GM18517 (cell line): ENCODE data around the gene AQP6.

Source experiments
- ATAC-seq: cut with Tn5 transposase; IDR thresholded peaks from one replicate; pipeline ENCODE4 v1.9.1; 2021; ENCODE audit warnings: mild to moderate bottlenecking, moderate library complexity; ENCODE audit not compliant: unreplicated experiment

AQP6 gene

DNA sequence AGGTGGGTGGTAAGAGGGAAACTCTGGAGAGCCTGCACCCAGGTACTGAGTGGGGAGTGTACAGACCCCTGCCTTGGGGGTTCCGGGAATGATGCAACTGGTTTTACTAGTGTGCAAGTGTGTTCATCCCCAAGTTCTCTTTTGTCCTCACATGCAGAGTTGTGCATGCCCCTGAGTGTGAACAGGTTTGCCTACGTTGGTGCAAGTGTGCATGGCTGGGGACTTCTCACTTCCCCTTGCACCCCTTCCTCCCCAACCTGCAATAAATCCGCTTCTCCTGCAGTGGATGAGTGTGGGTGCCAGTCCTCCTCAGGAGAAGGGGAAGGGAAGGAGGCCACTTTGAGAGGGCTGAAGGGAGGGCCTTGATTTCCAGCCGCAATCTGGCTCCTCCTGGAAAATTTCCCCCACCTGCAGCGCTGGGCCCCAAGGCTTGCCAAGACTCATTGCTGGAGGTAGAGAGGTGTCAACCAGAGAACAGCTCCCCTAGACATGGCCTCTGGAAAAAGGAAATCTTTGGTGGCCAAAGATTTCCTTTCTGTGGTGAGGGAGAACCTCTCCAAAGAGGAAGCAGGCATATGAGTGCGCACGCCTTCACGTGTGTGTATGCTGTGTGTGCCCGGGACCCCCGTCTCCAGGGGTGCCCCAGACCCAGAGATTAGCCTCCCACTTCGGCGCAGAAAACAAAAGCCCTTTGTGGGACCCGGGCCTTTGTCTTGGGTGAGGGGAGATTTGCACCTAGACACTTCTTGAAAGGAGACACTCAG is 16.7 kb upstream of the AQP6 start:
- no peak for ATAC-seq

DNA sequence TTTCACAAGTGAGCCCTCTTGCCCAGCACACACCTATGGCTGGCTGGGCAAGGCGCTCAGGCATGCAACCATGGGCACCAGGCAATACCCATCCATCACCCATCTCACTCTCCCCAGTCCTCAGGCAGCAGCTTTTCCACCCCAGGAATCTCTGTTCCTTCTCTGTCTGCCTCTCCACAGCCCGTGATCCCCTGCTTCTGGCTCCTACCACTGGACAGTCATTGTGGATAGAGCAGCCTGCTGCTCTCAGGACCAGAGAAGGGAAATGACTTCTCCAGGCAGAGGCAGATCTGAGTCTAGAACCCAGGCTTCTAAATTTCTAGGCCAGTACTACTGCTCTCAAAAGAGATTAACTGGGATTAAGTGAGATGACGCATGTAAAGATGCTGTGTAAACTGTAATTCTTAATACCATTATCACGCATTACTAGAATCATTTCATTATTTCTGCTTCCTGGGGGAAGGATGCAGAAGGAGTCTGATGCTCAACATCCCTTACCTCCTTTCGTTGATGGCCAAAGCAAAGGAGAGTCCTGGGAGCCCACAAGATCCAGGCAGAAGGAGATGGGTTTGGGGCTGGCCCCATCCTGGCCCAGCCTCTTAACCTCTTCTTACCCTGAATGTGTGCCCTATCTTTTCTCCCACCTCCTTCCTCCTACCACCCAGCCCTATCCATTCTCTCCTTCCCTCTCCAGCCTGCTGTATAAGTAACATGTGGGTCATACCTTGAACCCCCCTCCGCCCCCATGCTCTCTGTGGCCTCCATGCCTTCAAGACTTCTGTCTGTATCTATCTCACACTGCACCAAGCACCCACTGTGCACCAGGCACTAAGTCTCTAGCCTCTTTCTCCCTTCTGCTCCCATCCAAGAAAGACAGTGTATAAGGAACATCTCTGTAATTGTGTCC is 15.8 kb upstream of the AQP6 start:
- no peak for ATAC-seq

- ATAC-seq: no peak
Observed at GRCh38 chr12:49957570-49957967, 15.2 kb upstream of the AQP6 start.

GRCh38 chr12:49959685-49960473 is 12.9 kb upstream of the AQP6 start:
- ATAC-seq: no peak

DNA sequence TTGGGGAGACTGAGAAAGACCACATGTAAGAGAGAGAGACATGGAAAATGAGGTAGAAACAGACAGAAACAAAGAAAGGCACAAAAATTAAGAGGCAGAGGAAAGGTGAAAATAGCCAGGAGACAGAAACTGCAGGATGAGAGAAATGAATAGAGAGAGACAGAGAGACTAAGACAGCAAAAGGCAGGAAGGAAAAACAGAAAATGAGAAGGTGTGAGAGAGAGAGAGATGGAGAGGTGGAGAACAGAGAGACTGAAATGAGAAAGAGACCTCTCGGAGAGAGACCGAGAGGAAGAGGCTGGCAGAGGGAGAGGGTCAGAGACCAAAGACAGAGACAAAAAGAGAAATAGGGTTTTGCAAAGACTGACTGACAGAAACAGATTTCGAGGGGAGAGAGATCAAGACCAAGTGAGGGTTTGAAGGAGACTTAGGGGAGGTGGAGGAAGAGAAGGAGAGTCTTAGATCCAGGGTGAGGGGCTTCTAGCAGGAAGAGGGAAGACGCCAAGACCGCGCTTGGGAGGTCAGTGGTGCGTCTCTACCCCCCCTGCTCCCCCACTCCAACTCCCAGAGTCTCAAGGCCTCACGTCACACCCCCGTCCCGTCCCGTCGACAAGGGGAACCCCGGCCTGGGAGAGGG is 12.2 kb upstream of the AQP6 start:
- no peak for ATAC-seq

- no peak for ATAC-seq
Observed at GRCh38 chr12:49961111-49961922, 11.4 kb upstream of the AQP6 start, which contains the start of gene AQP5. Gene AQP5, plus strand, starts transcription at chr12:49961872. Its CDS starts 146 bp downstream, at chr12:49962018.

DNA sequence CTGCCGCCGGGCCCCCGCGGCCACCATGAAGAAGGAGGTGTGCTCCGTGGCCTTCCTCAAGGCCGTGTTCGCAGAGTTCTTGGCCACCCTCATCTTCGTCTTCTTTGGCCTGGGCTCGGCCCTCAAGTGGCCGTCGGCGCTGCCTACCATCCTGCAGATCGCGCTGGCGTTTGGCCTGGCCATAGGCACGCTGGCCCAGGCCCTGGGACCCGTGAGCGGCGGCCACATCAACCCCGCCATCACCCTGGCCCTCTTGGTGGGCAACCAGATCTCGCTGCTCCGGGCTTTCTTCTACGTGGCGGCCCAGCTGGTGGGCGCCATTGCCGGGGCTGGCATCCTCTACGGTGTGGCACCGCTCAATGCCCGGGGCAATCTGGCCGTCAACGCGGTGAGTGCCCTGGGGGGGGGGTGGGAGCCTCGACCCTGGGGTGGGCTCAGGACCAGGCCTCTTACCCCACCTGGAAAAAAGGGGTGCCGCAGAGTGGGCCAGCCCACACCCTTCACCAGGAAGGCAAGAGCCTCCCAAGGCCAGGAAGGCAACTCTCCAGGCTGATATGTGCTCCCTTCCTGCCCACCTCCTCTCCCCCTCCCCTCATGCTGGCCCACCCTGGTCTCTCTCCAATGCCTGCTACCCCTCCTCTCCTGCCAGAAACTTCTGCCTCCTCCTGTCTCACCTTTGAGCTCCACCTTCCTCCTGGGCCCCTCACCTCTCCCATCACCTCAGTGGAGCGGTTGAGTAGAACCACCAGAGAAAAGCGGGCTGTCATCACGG is 10.6 kb upstream of the AQP6 start:
- ATAC-seq: no peak

GRCh38 chr12:49962861-49963765 is 9.6 kb upstream of the AQP6 start:
- ATAC-seq: no peak

GRCh38 chr12:49963976-49964815 is 8.6 kb upstream of the AQP6 start:
- ATAC-seq: no peak

- ATAC-seq: no peak
Observed at GRCh38 chr12:49964849-49965624, 7.7 kb upstream of the AQP6 start.

- no peak for ATAC-seq
Observed at GRCh38 chr12:49965836-49966235, 6.9 kb upstream of the AQP6 start.

DNA sequence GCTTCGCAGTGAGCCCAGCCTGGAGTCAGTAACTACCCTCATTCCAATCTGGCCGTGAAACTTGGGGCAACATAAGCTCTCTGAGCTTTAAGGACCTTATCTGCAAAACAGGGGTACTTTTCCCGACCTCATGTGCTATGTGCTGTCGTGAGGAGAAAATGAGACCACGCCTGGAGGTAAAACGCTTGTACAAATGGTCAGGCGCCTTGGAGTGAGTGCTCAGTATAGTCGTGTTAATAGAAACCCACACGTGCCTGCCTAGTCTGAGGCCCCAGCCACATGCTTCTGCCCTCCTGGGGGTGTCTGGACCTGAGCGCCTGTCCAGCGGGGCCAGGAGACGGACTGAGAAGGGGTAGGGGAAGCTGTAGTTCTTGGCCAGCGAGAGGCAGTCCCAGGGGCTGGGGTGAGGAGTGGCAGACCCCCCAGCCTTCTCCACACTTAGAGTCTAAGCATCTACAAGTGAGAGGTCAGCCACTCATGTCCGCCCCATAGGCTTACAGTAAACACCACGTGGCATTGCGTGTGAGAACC is 6.2 kb upstream of the AQP6 start:
- ATAC-seq: no peak

DNA sequence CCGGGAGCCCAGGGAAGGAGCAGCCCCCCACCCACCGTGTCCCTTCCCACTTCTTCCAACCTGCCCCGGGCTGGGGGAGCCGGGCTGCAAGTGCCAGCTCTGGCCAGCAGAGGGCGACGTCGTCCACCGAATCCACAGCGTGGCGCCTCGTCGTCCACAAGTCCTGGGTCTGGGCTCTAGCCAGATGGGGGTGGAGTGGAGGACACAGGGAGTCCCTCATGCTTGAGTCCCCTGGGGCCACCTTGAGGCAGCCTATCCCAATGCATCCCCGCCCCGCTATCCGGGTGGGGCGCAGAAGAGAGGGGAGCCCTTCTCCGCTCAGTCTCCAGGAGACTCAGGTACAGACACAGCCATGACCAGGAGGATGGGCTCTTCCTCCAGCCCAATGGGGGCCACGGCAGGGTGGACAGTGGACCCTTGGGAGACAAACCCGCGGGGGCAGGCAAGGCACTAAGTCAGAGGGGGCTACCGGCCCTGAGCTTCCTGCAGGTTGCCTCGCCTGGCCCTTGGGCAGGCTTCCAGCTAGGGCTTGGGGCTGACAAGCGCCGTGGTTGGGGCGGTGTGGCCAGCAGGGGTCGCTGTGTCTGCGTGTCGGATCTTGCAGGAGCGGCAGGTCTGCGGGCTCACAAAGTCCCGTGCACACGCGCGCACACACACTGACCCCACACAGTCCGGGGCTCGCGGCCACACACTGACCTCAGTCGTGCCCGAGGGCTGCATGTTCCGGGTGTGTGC is 5.5 kb upstream of the AQP6 start:
- peak; percentile 69 for ATAC-seq

GRCh38 chr12:49967777-49968250 is 4.9 kb upstream of the AQP6 start:
- no peak for ATAC-seq

DNA sequence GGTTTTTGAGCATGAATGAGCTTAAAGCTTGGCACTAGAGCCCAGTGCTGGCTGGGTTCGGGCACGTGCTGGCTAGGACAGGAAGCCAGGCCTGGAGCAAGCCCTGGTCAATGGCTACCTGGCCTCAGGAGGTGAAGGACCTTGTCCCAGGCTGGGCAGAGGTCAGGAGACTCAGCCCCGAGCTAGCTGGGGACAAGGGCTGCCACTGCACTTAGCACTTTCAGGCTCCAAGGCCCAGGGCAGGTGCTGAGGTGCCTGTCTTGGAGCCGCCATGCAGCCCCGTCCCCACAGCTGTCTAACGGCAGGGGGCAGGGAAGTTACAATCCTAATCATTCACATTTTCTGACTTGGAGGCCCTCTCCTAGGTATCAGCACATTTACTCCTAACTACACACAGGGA is 4.3 kb upstream of the AQP6 start:
- ATAC-seq: no peak
